ENCODE measurements around the gene ARHGAP15. TPM values are rescaled to one million over a fixed set of nuclear protein-coding genes. Genes with fewer than 3 reads are reported as not detected.

ARHGAP15 gene
- total and polyA plus RNA-seq, 10 donors, result 55.8 to 219 (median 130) TPM

DNA sequence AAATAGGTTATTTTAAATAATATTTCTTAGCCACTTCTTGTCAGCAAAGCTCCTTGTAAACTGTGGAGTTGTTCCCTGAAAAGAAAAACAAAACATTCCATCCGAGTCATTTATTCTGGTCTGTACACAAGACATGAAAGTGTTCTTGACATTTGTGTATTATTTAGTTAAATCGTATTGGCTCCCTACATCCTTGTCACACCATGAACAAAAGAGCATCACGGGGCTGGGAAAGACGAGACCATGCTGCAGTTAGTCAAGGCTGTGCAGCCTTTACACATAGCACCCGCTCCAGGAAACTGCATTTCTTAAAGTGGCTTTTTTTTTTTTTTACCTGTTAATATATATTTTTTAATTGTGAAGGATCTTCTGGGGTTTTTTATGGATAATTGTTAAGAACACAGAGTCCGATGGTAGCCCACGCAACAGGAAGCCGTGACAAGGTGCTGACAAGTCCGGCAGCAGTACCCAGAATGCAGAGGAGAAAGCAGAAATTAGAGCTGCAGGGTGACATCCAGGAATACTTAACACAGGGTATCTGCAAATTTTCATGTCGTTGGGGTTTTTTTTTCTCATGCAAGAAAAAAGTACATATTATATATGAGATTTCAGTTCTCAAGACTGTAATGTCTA is 588.4 kb downstream of the ARHGAP15 start:
- intact Hi-C loops (cut with DNase I; ENCODE audit: low total_unique reads), result no loop called here
- Histone ChIP-seq H3K27ac (no peak overlapping the region), H3K9me3 (no peaks in the 10 kb centered on the region), H3K27me3 (replicated peaks in 1 of 7) (no peaks in the 10 kb centered on the region), H3K4me3 (no peak overlapping the region), H3K36me3 (peaks cover 0 to 61% (median 2%) of the 10 kb centered on the region in 6 donors), H3K4me1 (peaks cover 0 to 6% (median 0%) of the 10 kb centered on the region in 6 donors)
- no peak for DNase-seq
- no peak for TF ChIP-seq POLR2AphosphoS5 (IDR thresholded peaks at IDR 0.05)
- TF ChIP-seq, protein P1, sequence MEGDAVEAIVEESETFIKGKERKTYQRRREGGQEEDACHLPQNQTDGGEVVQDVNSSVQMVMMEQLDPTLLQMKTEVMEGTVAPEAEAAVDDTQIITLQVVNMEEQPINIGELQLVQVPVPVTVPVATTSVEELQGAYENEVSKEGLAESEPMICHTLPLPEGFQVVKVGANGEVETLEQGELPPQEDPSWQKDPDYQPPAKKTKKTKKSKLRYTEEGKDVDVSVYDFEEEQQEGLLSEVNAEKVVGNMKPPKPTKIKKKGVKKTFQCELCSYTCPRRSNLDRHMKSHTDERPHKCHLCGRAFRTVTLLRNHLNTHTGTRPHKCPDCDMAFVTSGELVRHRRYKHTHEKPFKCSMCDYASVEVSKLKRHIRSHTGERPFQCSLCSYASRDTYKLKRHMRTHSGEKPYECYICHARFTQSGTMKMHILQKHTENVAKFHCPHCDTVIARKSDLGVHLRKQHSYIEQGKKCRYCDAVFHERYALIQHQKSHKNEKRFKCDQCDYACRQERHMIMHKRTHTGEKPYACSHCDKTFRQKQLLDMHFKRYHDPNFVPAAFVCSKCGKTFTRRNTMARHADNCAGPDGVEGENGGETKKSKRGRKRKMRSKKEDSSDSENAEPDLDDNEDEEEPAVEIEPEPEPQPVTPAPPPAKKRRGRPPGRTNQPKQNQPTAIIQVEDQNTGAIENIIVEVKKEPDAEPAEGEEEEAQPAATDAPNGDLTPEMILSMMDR (IDR thresholded peaks at IDR 0.05 in 8 of 11, conservative IDR thresholded peaks at IDR 0.05 in 3 of 11), result no peak
- no peak for TF ChIP-seq POLR2A (IDR thresholded peaks at IDR 0.05)
- 67 to 76% (median 69%) methylated on average over 10 of the region's 10 CpGs for WGBS, 5 donors

DNA sequence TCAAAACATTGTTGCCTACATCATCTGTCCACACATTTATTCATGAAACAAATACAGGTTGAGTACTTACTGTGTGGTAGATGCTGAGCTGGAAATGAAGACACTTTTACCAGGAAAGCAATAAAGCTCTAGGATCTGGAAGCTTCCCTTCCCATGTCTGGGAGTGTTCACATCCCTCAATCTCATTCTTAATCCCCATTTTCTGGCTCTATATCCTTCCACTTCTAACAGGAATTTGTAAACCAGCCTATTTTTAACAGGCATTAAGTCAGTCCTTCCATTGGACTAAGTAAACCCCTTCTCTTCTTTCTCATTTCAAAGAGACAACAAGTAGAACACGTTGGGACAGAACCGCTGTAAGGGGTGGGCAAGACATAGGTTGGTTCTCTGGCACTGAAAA is 589.5 kb downstream of the ARHGAP15 start:
- H3K36me3 ChIP-seq, result peaks cover 0 to 60% (median 2%) of the 10 kb centered on the region in 6 donors
- no peak for DNase-seq
- H3K27ac ChIP-seq, result no peak overlapping the region
- H3K4me1 ChIP-seq, result peaks cover 0 to 6% (median 0%) of the 10 kb centered on the region in 6 donors
- no peak overlapping the region for H3K4me3 ChIP-seq
- WGBS, 5 donors, result 87 to 98% (median 94%) methylated on average over 2 of the region's 2 CpGs
- TF ChIP-seq POLR2A (IDR thresholded peaks at IDR 0.05), result no peak
- TF ChIP-seq, protein P1 (IDR thresholded peaks at IDR 0.05 in 8 of 11, conservative IDR thresholded peaks at IDR 0.05 in 3 of 11), result no peak
- TF ChIP-seq POLR2AphosphoS5 (IDR thresholded peaks at IDR 0.05), result no peak
- no peaks in the 10 kb centered on the region for H3K27me3 ChIP-seq (replicated peaks in 1 of 7)
- H3K9me3 ChIP-seq, result no peaks in the 10 kb centered on the region
- intact Hi-C loops (cut with DNase I; ENCODE audit: low total_unique reads), result no loop called here

DNA sequence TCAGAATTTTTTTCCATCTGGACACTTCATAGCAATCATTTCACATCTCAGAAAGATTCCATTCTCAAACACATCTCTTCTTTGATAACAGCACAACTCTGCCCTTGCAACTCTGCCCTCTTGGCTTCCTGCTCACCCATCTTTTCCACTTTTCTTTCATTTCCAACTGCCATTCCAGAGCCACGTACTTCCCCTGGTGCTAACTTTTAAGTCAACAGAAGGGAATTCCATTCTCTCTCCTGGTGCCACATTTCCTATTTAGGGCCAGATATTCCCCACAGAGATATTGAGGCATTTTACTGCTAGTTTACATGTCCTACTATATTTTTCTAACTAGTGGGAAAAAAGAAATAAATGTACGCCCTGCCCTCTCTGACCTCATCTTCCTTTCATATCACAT is 590.2 kb downstream of the ARHGAP15 start:
- no peak overlapping the region for H3K27ac ChIP-seq
- peaks cover 0 to 6% (median 0%) of the 10 kb centered on the region in 6 donors for H3K4me1 ChIP-seq
- H3K9me3 ChIP-seq, result no peaks in the 10 kb centered on the region
- no peak for DNase-seq
- H3K4me3 ChIP-seq, result no peak overlapping the region
- H3K27me3 ChIP-seq (replicated peaks in 1 of 7), result no peaks in the 10 kb centered on the region
- intact Hi-C loops (cut with DNase I; ENCODE audit: low total_unique reads), result no loop called here
- WGBS, 5 donors, result 63 to 81% (median 73%) methylated on average over 2 of the region's 2 CpGs
- peaks cover 0 to 54% (median 2%) of the 10 kb centered on the region in 6 donors for H3K36me3 ChIP-seq
- TF ChIP-seq POLR2AphosphoS5 (IDR thresholded peaks at IDR 0.05) (no peak), POLR2A (IDR thresholded peaks at IDR 0.05) (no peak)
- TF ChIP-seq, protein P1 (IDR thresholded peaks at IDR 0.05 in 8 of 11, conservative IDR thresholded peaks at IDR 0.05 in 3 of 11), result no peak

DNA sequence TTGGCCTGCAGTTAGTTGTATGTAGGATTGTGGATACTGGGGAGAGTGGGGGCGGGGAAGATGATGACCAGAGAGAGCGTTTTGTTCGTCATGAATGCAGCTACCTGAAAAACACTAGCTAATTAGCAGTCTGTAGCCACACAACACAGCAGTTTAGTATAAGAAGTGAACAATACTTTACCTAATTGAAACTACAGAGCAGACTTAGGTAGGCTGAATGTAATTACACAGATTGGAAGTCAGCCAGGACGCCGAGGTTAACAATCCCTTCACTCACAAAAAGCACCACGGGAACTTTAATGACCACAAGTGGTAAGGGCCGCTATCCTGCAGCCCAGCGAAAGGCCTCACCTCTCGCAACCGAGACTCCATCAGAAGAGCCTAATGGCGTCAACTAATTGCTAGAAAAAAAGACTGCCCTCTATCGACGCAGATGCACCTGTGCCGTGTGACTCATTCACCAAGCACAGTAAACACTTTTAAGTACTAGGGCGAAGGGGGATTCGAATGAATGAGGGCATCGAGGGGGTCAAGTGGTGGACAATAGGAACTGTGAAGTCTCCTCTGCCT is 591.0 kb downstream of the ARHGAP15 start:
- DNase-seq, result no peak
- TF ChIP-seq, protein P1 (IDR thresholded peaks at IDR 0.05 in 8 of 11, conservative IDR thresholded peaks at IDR 0.05 in 3 of 11), result no peak
- TF ChIP-seq POLR2A (IDR thresholded peaks at IDR 0.05) (no peak), POLR2AphosphoS5 (IDR thresholded peaks at IDR 0.05) (no peak)
- WGBS, 5 donors, result 85 to 91% (median 89%) methylated on average over 17 of the region's 17 CpGs
- Histone ChIP-seq H3K27ac (no peak overlapping the region), H3K4me3 (no peak overlapping the region), H3K36me3 (peaks cover 0 to 54% (median 2%) of the 10 kb centered on the region in 6 donors), H3K27me3 (replicated peaks in 1 of 7) (no peaks in the 10 kb centered on the region), H3K9me3 (no peaks in the 10 kb centered on the region), H3K4me1 (peaks cover 0 to 6% (median 0%) of the 10 kb centered on the region in 6 donors)
- intact Hi-C loops (cut with DNase I; ENCODE audit: low total_unique reads), result no loop called here

Data from spleen (tissue), 11 donors.